ENCODE data around the gene MAGI3. TPM values are rescaled to one million over a fixed set of nuclear protein-coding genes. Genes with fewer than 3 reads are reported as not detected.

MAGI3 gene
- total RNA-seq, 2 donors from 2014 or later, result 23.4 to 29.4 TPM

DNA sequence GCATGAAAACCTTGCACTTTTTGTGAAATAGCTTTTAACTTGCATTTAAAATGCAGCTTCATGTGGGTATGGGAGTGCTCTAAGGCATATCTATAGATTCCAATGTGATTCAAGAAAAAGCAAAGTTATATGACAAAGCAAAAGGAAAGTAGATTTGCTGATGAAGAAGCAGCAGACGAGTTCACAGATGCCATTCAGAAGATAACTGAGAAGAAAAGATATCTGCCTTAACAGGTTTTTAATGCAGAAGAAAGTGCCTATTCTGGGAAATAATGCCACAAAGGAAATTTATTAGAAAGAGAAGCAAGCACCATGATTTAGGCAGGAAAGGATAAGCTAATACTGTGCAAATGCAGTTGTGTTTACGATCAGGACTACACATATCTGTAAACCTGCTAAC is 300.9 kb downstream of the MAGI3 start:
- ATAC-seq (ENCODE audit: insufficient number of reproducible peaks, low FRiP score, low read depth), result no peak
- no peak overlapping the region for H3K4me3 ChIP-seq
- H3K27ac ChIP-seq, result no peak overlapping the region
- H3K9me3 ChIP-seq, result peaks cover 9% of the 10 kb centered on the region
- no peaks in the 10 kb centered on the region for H3K27me3 ChIP-seq (replicated peaks; ENCODE audit: insufficient read depth)
- TF ChIP-seq, protein P1, sequence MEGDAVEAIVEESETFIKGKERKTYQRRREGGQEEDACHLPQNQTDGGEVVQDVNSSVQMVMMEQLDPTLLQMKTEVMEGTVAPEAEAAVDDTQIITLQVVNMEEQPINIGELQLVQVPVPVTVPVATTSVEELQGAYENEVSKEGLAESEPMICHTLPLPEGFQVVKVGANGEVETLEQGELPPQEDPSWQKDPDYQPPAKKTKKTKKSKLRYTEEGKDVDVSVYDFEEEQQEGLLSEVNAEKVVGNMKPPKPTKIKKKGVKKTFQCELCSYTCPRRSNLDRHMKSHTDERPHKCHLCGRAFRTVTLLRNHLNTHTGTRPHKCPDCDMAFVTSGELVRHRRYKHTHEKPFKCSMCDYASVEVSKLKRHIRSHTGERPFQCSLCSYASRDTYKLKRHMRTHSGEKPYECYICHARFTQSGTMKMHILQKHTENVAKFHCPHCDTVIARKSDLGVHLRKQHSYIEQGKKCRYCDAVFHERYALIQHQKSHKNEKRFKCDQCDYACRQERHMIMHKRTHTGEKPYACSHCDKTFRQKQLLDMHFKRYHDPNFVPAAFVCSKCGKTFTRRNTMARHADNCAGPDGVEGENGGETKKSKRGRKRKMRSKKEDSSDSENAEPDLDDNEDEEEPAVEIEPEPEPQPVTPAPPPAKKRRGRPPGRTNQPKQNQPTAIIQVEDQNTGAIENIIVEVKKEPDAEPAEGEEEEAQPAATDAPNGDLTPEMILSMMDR (IDR thresholded peaks at IDR 0.05), result no peak
- H3K36me3 ChIP-seq, result no peaks in the 10 kb centered on the region
- no peak for DNase-seq (ENCODE audit: low spot score)
- peaks cover 0 to 16% of the 10 kb centered on the region in 2 donors for H3K4me1 ChIP-seq (ENCODE audit: control insufficient read depth in 1 of 2, low read depth in 2 of 2)

DNA sequence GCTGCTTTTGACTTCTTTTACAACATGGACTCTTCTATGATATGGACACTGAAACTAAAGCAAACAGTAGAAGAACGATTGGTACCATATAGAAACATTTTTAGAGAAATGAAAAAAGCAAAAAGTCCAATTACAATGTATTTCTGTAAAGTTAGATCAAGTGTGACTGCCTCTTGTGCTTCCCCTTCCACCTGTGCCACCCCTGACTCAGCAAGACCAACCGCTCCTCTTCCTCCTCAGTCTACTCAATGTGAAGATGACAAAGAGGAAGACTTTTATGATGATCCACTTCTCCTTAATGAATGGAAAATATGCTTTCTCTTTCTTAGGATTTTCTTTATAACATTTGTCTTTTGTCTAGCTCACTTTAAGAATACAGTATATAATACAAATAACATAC is 302.0 kb downstream of the MAGI3 start:
- no peaks in the 10 kb centered on the region for H3K27me3 ChIP-seq (replicated peaks; ENCODE audit: insufficient read depth)
- no peaks in the 10 kb centered on the region for H3K36me3 ChIP-seq
- no peak for ATAC-seq (ENCODE audit: insufficient number of reproducible peaks, low FRiP score, low read depth)
- no peak for DNase-seq (ENCODE audit: low spot score)
- H3K4me3 ChIP-seq, result no peak overlapping the region
- H3K9me3 ChIP-seq, result peaks cover 9% of the 10 kb centered on the region
- peaks cover 0 to 6% of the 10 kb centered on the region in 2 donors for H3K4me1 ChIP-seq (ENCODE audit: control insufficient read depth in 1 of 2, low read depth in 2 of 2)
- TF ChIP-seq, protein P1 (IDR thresholded peaks at IDR 0.05), result no peak
- H3K27ac ChIP-seq, result no peak overlapping the region

DNA sequence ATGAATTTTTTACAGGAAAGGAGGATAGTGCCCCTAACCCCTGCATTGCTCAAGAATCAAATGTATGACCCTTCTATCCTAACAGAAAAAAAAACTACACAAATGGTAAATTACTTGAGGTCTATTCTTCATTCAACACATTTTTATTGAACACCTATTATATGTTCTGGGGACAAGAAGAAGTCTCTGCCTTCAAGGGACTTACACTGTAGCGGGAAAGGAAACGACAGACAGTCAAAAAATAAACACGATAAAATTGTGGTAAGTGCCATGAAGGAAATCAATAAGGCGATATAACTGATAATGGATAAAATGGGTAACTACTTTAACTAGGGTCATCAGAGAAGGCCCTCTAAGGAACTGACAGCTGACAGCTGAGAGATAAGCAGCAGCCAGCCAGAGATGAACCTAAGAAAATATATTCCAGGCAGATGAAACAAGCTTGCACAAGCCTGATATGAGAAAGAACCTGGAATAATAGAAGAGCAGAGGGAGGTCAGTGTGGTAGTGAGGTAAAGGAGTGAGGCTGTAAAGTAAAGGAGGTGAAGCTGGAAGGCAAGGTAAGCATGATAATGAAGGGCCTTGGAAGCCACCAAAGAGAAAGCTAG is 302.6 kb downstream of the MAGI3 start:
- TF ChIP-seq, protein P1 (IDR thresholded peaks at IDR 0.05), result no peak
- no peaks in the 10 kb centered on the region for H3K27me3 ChIP-seq (replicated peaks; ENCODE audit: insufficient read depth)
- H3K4me1 ChIP-seq (ENCODE audit: control insufficient read depth in 1 of 2, low read depth in 2 of 2), result no peaks in the 10 kb centered on the region
- no peak overlapping the region for H3K27ac ChIP-seq
- H3K4me3 ChIP-seq, result no peak overlapping the region
- ATAC-seq (ENCODE audit: insufficient number of reproducible peaks, low FRiP score, low read depth), result no peak
- H3K9me3 ChIP-seq, result peaks cover 9% of the 10 kb centered on the region
- no peak for DNase-seq (ENCODE audit: low spot score)
- no peaks in the 10 kb centered on the region for H3K36me3 ChIP-seq

DNA sequence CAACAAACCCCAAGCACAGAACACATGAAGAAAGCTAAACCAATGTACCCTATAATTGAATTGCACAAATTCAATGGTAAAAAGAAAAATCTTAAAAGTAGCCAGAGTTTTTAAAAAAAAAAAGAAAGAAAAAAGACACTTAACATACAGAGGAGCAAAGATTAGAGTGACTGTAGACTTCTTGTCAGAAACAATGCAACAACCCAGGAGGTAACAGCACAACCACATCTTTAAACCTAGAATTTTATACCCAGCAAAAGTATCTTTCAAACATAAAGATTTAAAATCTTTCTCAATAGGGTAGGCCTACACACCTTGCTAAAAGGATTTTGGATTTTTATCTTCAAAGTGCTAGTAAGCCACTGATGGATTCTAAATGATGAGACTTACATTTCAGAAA is 304.6 kb downstream of the MAGI3 start:
- DNase-seq (ENCODE audit: low spot score), result no peak
- H3K4me3 ChIP-seq, result no peak overlapping the region
- no peaks in the 10 kb centered on the region for H3K36me3 ChIP-seq
- ATAC-seq (ENCODE audit: insufficient number of reproducible peaks, low FRiP score, low read depth), result no peak
- TF ChIP-seq, protein P1 (IDR thresholded peaks at IDR 0.05), result no peak
- no peak overlapping the region for H3K27ac ChIP-seq
- H3K27me3 ChIP-seq (replicated peaks; ENCODE audit: insufficient read depth), result no peaks in the 10 kb centered on the region
- H3K9me3 ChIP-seq, result peaks cover 9% of the 10 kb centered on the region
- H3K4me1 ChIP-seq (ENCODE audit: control insufficient read depth in 1 of 2, low read depth in 2 of 2), result no peaks in the 10 kb centered on the region

DNA sequence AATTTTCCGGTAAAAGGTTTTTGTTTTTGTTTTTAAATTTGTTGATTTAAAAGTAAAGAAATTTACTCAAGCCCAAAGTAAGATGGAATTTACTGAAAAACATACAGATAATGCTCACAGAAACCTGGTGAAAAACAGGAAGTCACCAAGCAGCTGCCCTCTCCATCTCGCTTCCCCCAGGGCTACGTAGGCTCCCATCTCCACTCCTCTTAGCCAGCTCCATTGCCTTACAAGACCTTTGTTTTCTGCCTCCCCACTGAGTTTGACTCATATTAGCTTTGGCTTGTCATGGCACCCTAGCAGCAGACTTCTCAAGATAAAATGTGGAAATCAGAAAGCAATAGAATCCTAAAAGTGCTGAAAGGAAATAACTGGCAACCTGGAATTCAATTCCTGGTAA is 311.1 kb downstream of the MAGI3 start:
- no peaks in the 10 kb centered on the region for H3K9me3 ChIP-seq
- DNase-seq (ENCODE audit: low spot score) (no peak), ATAC-seq (ENCODE audit: insufficient number of reproducible peaks, low FRiP score, low read depth) (no peak)
- no peaks in the 10 kb centered on the region for H3K4me1 ChIP-seq (ENCODE audit: control insufficient read depth in 1 of 2, low read depth in 2 of 2)
- H3K27me3 ChIP-seq (replicated peaks; ENCODE audit: insufficient read depth), result no peaks in the 10 kb centered on the region
- no peaks in the 10 kb centered on the region for H3K36me3 ChIP-seq
- H3K4me3 ChIP-seq, result no peak overlapping the region
- no peak overlapping the region for H3K27ac ChIP-seq
- TF ChIP-seq, protein P1 (IDR thresholded peaks at IDR 0.05), result no peak

All from thoracic aorta (tissue), 2 donors.